NB4 (cell line): ENCODE measurements around the gene NTN1.

ENCODE experiments used
- POLR2A ChIP-seq: IDR thresholded peaks from 2 replicates; pipeline ENCODE4 v1.6.1; 2011; ENCODE audit warnings: mild to moderate bottlenecking; ENCODE audit not compliant: insufficient read length; ENCODE audit errors: extremely low read depth
- TF ChIP-seq, protein P1 (sequence below): IDR thresholded peaks from one replicate; pipeline ENCODE4 v1.5.1; 2012; ENCODE audit warnings: low read depth, low read length

DNA sequence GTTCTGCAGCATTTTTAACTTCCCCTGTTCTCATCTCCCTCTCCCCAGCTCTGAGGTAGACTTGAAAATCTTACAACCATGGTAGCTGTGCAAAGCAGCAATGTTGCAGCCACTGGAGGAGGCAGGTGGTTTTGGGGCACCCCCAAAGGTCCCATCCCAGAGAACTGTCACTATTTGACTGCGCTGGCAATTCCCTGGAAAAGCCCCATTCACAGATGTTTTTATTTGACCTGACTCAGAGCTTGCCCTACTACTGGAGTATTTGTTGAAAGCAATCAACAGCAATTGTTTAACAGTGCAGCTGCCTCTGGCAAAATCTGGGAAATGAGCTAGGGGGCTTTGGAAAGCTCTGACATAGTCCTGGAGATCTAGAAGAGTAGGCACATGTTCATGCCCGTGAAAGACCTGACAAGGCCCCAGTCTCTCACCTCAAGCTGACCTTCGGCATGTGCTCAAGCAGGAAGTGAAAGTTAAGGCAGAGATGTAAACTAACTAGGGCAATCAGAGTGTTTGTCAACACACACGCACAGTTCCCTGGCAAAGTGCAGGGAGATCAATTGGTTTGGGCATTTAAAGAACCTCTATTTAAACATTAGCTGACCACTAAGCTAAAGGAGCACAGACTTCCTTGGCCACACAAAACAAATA lies 36.1 kb upstream of the NTN1 start:
- TF ChIP-seq, protein P1, sequence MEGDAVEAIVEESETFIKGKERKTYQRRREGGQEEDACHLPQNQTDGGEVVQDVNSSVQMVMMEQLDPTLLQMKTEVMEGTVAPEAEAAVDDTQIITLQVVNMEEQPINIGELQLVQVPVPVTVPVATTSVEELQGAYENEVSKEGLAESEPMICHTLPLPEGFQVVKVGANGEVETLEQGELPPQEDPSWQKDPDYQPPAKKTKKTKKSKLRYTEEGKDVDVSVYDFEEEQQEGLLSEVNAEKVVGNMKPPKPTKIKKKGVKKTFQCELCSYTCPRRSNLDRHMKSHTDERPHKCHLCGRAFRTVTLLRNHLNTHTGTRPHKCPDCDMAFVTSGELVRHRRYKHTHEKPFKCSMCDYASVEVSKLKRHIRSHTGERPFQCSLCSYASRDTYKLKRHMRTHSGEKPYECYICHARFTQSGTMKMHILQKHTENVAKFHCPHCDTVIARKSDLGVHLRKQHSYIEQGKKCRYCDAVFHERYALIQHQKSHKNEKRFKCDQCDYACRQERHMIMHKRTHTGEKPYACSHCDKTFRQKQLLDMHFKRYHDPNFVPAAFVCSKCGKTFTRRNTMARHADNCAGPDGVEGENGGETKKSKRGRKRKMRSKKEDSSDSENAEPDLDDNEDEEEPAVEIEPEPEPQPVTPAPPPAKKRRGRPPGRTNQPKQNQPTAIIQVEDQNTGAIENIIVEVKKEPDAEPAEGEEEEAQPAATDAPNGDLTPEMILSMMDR, result no peak
- no peak for TF ChIP-seq POLR2A
